CD4-positive, alpha-beta T cell treated with Interferon alpha-2 for 1 hour (primary cell): ENCODE measurements around the gene DSCAML1.

Experiments
- DNase-seq, 2 donors: peaks; one replicate each; pipeline ENCODE4 v3.0.0-alpha.2; 2020 to 2022

Gene DSCAML1

DNA sequence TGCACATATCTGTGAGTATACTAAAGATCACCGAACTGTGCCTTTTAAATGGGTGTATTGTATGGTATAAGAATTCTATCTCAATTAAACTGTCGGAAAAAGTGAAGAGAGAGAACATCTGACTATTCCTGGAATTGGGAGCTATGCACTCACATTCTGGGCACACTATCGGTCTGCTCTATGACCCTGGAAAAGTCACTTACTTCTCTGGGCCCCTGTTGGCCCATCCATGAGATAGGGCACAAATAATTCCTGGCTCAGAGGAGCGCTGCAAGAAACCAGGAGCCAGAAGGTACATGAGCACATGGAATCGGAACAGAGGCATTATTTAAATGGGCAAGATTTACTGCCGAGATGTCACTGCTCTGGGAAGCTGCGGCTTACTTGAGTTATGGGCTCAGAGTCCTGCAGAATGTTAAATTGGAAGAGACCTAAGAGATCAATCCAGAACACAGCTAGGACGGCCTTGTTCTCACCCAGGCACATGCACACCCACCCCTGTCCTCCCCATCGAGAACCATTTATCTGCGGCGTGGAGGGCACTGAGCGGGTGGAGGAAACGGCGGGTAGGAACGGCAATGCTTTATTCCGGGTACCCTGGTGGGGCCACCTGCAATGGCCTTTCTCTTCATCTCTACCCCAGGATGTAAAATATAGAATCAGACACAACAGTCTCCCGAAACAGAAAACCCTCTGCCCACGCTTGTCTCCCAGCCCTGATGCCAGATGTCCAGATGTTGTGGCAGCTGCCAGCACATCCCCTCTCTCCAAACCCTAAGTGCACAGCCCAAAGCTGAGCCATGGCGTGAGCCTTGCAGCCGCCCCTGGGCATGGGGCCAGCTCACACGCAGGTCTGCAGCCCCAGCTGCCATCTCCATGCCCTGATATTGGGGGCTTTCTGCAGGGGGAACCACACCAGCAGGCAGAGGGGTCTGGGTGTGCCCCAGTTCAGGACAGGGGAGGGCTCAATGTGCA, 142.4 kb downstream of the DSCAML1 start:
- DNase-seq, result no peak

GRCh38 chr11:117652521-117652920, 144.5 kb downstream of the DSCAML1 start:
- no peak for DNase-seq

- DNase-seq, result no peak
These were observed 147.5 kb downstream of the DSCAML1 start for GRCh38 chr11:117649296-117650055.

DNA sequence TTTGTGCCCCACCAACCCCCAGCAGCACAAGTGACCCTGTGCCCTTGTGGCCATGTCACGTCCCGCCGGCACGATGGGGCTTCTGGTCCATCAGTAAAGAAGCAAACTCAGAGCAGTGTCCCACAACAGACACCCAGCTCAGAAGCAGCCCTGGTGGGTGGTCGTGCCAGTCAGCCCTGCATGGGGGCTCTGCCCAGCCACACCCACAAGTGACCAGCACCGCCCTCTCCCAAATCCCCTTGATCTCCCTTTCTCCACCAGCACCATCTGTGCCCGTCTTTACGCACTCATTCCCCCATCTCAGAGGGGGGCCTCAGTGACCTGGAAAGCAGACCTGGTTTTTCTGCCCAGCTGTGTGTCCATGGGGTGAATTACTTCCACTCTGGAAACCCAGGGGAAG, 149.1 kb downstream of the DSCAML1 start:
- no peak for DNase-seq

DNA sequence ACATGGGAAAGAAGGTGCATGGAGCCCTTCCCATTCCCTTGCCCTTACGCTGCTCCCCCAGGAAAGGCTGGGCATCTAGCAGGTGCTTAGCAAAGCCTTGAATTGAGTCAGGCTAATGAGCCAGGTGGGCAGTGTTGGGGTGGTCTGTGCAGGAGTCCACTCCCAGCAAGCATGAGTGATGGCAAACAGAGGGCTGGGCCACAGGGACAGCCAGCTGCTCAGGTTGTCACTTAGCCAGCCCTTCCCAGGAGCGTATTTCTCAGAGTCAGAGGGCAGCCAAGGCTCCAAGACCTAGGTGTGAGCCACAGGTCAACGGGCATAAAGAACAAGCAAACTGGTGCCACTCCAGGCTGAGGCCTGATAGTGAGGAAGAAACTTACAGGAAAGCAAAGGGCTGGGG, 149.8 kb downstream of the DSCAML1 start:
- DNase-seq, result no peak

GRCh38 chr11:117646411-117646810, 150.6 kb downstream of the DSCAML1 start:
- DNase-seq, result no peak

GRCh38 chr11:117644403-117645155, 152.4 kb downstream of the DSCAML1 start:
- no peak for DNase-seq

DNA sequence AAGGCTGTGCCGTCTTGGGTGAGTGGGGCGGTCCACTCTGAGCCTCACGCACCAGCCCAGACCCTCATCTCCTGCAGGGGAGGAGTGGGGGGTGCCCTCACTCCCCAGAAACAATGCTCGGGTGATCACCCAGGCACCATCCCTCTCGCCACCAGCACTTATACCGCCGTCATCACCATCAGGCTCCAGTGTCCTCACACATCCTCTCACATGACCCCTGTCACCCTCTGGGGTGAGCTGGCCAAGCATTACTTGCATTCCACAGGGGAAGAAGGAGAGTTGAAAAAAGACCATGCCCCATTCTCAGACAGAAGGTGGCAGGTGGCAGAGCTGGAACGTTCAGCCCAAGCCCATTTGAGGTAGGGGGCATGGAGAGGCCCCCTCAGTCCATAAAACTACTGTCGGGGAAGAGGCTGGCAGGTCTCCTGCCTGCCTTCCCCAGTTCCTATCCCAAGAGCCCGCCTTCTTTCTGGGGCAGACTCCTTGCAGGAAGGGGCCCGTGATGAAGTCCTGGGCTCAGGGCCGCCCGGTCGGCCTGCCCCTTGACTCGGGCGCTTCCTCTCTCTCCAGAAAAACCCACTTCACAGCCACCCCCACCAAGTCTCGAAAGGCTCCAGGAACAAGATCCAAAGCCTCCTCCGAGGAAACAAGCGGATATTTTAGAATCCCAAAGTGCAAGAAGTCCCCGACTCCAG, 153.3 kb downstream of the DSCAML1 start:
- DNase-seq, result no peak

DNA sequence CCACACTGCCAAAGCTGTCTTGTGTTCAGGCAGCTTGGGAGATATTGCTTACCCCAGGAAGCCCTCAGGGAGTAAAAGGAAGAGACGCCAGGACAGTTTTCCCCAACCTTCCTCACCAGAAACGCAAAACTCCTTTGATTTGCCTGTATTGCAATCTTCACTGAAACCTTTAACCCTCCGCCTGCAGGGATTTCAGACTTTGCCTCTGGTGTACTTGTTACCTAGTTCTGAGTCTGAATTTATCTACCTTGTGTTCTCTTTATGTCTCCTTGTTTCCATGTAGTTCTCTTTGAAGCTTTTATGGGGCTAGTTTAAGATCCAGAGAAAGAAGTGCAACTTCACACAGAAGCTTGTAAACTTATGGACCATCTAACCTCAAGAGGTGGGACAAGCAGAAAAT, 154.2 kb downstream of the DSCAML1 start:
- no peak for DNase-seq

DNA sequence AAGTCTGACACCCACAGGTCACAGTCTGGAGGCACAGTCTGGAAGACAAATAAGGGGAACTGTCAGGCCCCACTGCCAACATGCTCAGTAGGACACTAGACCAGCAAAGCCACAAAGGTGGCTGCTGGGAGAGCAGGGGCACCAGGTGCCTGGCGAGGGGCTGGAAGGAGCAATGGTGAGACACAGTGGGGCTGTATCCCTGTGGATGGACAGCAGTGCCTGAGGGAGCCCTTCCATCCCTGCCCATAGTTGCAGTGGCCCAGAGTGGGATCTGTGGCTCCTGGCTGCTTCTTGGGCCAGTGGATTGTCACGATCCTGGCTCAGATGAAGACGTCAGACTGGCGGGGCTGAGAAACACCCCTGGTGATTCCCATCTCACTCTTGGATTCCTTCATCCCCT, 154.6 kb downstream of the DSCAML1 start:
- DNase-seq, result no peak

- no peak for DNase-seq
These were observed 155.8 kb downstream of the DSCAML1 start for GRCh38 chr11:117641008-117641915.

DNA sequence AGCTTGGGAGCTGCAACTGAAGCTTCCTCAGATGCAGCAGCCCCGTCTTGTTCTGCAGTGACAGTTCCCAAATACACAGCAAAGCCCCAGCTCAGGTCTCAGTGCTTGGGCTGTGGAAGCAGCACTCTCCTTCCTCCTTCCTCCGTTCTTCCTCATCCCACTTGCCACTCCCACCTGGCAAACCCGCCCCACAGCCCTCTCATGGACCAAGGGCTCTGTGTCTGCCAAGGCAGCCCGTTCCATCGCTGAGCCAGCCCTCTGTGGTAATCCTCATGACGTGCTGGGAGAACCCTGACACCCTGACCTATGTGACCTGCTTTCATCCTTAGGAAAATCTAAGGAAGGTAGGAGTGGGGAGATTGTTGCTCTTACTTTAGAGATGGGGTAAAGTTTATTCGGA, 157.0 kb downstream of the DSCAML1 start:
- no peak for DNase-seq

GRCh38 chr11:117639601-117640000, 157.4 kb downstream of the DSCAML1 start:
- no peak for DNase-seq

GRCh38 chr11:117638911-117639543, 158.0 kb downstream of the DSCAML1 start:
- no peak for DNase-seq

- no peak for DNase-seq
These were observed 162.0 kb downstream of the DSCAML1 start for GRCh38 chr11:117634756-117635603.

- no peak for DNase-seq
These were observed 162.8 kb downstream of the DSCAML1 start for GRCh38 chr11:117633976-117634755.

DNA sequence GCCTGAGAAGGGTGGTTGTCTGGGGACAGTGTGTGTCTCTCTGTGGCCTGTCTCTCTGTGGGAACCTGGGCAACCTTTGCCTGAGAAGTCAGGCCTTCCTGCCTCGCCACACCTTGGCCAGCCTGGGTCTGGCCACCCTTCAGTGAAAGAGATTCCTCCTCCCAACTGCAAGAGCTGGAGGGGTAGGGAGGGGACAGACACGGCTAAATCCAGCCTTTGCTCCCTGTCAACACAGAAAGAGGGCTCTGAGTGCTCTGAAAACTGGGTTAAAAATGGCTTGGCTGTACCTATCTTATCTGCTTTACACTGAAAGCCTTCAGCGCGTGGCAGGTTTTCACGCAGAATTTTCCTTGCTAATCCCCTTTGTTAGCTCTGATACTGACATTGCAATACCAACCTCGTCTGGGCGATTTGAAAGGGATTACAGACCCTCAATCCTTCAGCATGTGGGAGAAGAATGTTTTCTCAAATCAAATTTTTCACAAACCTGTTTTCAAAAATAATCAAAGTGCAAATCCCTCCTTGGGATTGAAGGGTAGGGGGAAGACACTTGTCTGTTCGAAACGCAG, 163.7 kb downstream of the DSCAML1 start:
- DNase-seq, result no peak

DNA sequence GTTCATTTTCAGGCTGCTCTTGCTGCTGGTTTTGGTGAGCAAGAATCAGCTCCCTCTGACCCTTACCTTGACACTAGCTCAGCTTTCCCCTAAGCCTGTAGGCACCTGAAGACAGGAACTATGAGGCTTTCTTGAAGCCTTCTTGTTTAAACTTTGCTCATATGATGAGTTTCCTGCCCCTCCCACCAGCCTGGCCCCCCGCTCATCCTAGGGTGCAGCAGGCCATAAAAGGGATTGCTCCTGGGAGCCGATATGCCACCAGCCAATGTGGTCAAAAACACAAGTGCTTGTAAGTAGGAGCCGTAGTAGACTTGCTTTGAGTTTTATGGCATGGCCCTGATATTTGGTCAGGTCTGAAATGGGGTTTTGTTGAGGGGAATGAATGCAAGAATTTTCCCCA, 164.7 kb downstream of the DSCAML1 start:
- no peak for DNase-seq
